IMR-90 (cell line): ENCODE measurements around the gene RAP2A. TPM values are rescaled to one million over a fixed set of nuclear protein-coding genes. Genes with fewer than 3 reads are reported as not detected.

Experiments used
- ATAC-seq: fragments of 200-7000 bp; cut with Tn5 transposase; 2 replicates; pipeline ENCODE4 v1.9.1; 2020; ENCODE audit warnings: low read depth, mild to moderate bottlenecking, moderate library complexity
- BruUV-seq: library from RNA; stranded (reverse); fragments of 400-500 nt; replicated peaks from 2 replicates; lab custom pipeline; 2021; lab: Mats Ljungman, UMichigan
- CTCF ChIA-PET: fragments of 300-600 bp; formaldehyde crosslinking; extraction: SDS; loops from one replicate; lab custom pipeline; 2021; ENCODE audit warnings: antibody characterized with exemption; lab: Yijun Ruan, JAX
- POLR2A ChIA-PET: fragments of 300-600 bp; sonication (Branson Sonifier 250); formaldehyde crosslinking; loops from one replicate; lab custom pipeline; 2022; ENCODE audit warnings: antibody characterized with exemption; ENCODE audit not compliant: unreplicated experiment; lab: Charles Lee
- DNase-seq: peaks from one replicate; pipeline ENCODE4 v3.0.0; 2013
- H2AFZ ChIP-seq: replicated peaks from 2 replicates; pipeline ENCODE3; 2013; ENCODE audit warnings: low read length, mild to moderate bottlenecking; ENCODE audit not compliant: poor library complexity
- H2AK5ac ChIP-seq: 2 replicates; pipeline ENCODE4 v1.6.1; 2013; ENCODE audit warnings: low read depth, low read length, inconsistent platforms
- H2AK9ac ChIP-seq: replicated peaks from 2 replicates; pipeline ENCODE3; 2013; ENCODE audit warnings: mild to moderate bottlenecking, low read depth, low read length, moderate library complexity; ENCODE audit not compliant: poor library complexity
- H2BK120ac ChIP-seq: 2 replicates; pipeline ENCODE4 v1.6.1; 2013; ENCODE audit warnings: low read depth, low read length, inconsistent platforms
- H2BK15ac ChIP-seq: 3 replicates; pipeline ENCODE4 v1.6.1; 2013; ENCODE audit warnings: low read depth, low read length, inconsistent platforms
- H2BK20ac ChIP-seq: 2 replicates; pipeline ENCODE4 v1.6.1; 2013; ENCODE audit warnings: low read depth, mild to moderate bottlenecking, inconsistent platforms, low read length, moderate library complexity
- H2BK5ac ChIP-seq: 2 replicates; pipeline ENCODE4 v1.6.1; 2013; ENCODE audit warnings: mild to moderate bottlenecking, low read depth, low read length, inconsistent platforms; ENCODE audit not compliant: poor library complexity, severe bottlenecking
- H3K14ac ChIP-seq: replicated peaks from 2 replicates; pipeline ENCODE4 v1.6.1; 2013; ENCODE audit warnings: low read depth, low read length, inconsistent platforms
- H3K18ac ChIP-seq: 2 replicates; pipeline ENCODE4 v1.6.1; 2013; ENCODE audit warnings: low read depth, low read length, control low read depth
- H3K23ac ChIP-seq: 2 replicates; pipeline ENCODE4 v1.6.1; 2013; ENCODE audit warnings: low read depth, low read length, inconsistent platforms
- H3K27ac ChIP-seq: 2 replicates; pipeline ENCODE4 v1.5.1; 2013; ENCODE audit warnings: mild to moderate bottlenecking, control low read depth, low read length; ENCODE audit not compliant: insufficient read depth
- H3K27me3 ChIP-seq: 2 replicates; pipeline ENCODE4 v1.6.1; 2013; ENCODE audit warnings: low read length; ENCODE audit not compliant: control insufficient read depth, insufficient read depth
- H3K36me3 ChIP-seq: 2 replicates; pipeline ENCODE4 v1.6.1; 2013; ENCODE audit warnings: low read length, mixed read lengths; ENCODE audit not compliant: control insufficient read depth, insufficient read depth
- H3K4ac ChIP-seq: 2 replicates; pipeline ENCODE4 v1.6.1; 2013; ENCODE audit warnings: low read depth, low read length, inconsistent platforms
- H3K4me1 ChIP-seq: 2 replicates; pipeline ENCODE4 v1.6.1; 2013; ENCODE audit warnings: low read length, mixed read lengths; ENCODE audit not compliant: control insufficient read depth, insufficient read depth
- H3K4me2 ChIP-seq: 2 replicates; pipeline ENCODE4 v1.6.1; 2013; ENCODE audit warnings: low read depth, mild to moderate bottlenecking, control low read depth, low read length, moderate library complexity
- H3K4me3 ChIP-seq: 2 replicates; pipeline ENCODE4 v1.5.1; 2013; ENCODE audit warnings: low read depth, mild to moderate bottlenecking, control low read depth, low read length, moderate library complexity; ENCODE audit not compliant: insufficient read depth
- H3K56ac ChIP-seq: 2 replicates; pipeline ENCODE4 v1.6.1; 2013; ENCODE audit warnings: low read length, inconsistent platforms; ENCODE audit not compliant: insufficient read depth; ENCODE audit errors: extremely low read depth
- H3K79me1 ChIP-seq, 2 experiments: 2 replicates each; pipeline ENCODE4 v1.6.1; 2013; ENCODE audit warnings: low read length in 2 of 2, inconsistent platforms in 1 of 2, low read depth in 1 of 2
- H3K9ac ChIP-seq: 2 replicates; pipeline ENCODE4 v1.6.1; 2013; ENCODE audit warnings: low read depth, low read length, control low read depth
- H3K9me1 ChIP-seq: 2 replicates; pipeline ENCODE4 v1.6.1; 2013; ENCODE audit warnings: low read length, inconsistent platforms; ENCODE audit not compliant: insufficient read depth
- H3K9me3 ChIP-seq: 2 replicates; pipeline ENCODE4 v1.6.1; 2013; ENCODE audit warnings: low read length; ENCODE audit not compliant: control insufficient read depth, insufficient read depth
- H4K20me1 ChIP-seq: 2 replicates; pipeline ENCODE4 v1.6.1; 2013; ENCODE audit warnings: low read length, inconsistent platforms; ENCODE audit not compliant: insufficient read depth
- H4K5ac ChIP-seq: 2 replicates; pipeline ENCODE4 v1.6.1; 2013; ENCODE audit warnings: mild to moderate bottlenecking, low read depth, low read length, control low read depth
- H4K8ac ChIP-seq, 2 experiments: 2 replicates each; pipeline ENCODE4 v1.6.1; 2013; ENCODE audit warnings: low read depth in 2 of 2, low read length in 2 of 2, control low read depth in 1 of 2, inconsistent platforms in 1 of 2
- H4K91ac ChIP-seq: 2 replicates; pipeline ENCODE4 v1.6.1; 2013; ENCODE audit warnings: low read depth, low read length, inconsistent platforms; ENCODE audit not compliant: insufficient read depth
- BHLHE40 ChIP-seq: fragments of 150-350 bp; IDR thresholded peaks from 2 replicates; pipeline ENCODE4 v1.6.1; 2016; ENCODE audit warnings: mild to moderate bottlenecking, low read depth, low read length
- CHD1 ChIP-seq: IDR thresholded peaks from 2 replicates; pipeline ENCODE4 v1.6.1; 2012; ENCODE audit warnings: low read depth, low read length, improper control_type of control experiment
- FOS ChIP-seq: fragments of 150-350 bp; IDR thresholded peaks from 2 replicates; pipeline ENCODE4 v1.6.1; 2016; ENCODE audit warnings: low read depth, low read length
- MAFK ChIP-seq: IDR thresholded peaks from 2 replicates; pipeline ENCODE4 v1.6.1; 2012; ENCODE audit warnings: low read depth, low read length, improper control_type of control experiment
- MAZ ChIP-seq: IDR thresholded peaks from 2 replicates; pipeline ENCODE4 v1.6.1; 2012; ENCODE audit warnings: low read depth, mild to moderate bottlenecking, low read length, improper control_type of control experiment, moderate library complexity, borderline replicate concordance
- MXI1 ChIP-seq: IDR thresholded peaks from 2 replicates; pipeline ENCODE4 v1.6.1; 2012; ENCODE audit warnings: low read depth, mild to moderate bottlenecking, low read length, moderate library complexity, borderline replicate concordance
- NFE2L2 ChIP-seq: fragments of 150-350 bp; IDR thresholded peaks from 2 replicates; pipeline ENCODE4 v1.6.1; 2016; ENCODE audit warnings: low read depth, mild to moderate bottlenecking, low read length
- POLR2A ChIP-seq: IDR thresholded peaks from 2 replicates; pipeline ENCODE4 v1.6.1; 2012; ENCODE audit warnings: mild to moderate bottlenecking, low read depth, low read length
- RAD21 ChIP-seq: IDR thresholded peaks from 2 replicates; pipeline ENCODE4 v1.6.1; 2012; ENCODE audit warnings: low read length, improper control_type of control experiment
- RCOR1 ChIP-seq: IDR thresholded peaks from 2 replicates; pipeline ENCODE4 v1.6.1; 2012; ENCODE audit warnings: mild to moderate bottlenecking, low read length, improper control_type of control experiment; ENCODE audit not compliant: insufficient replicate concordance
- RFX5 ChIP-seq: IDR thresholded peaks from 2 replicates; pipeline ENCODE4 v1.8.0; 2012; ENCODE audit warnings: low read depth, mild to moderate bottlenecking, low read length, moderate library complexity
- SMC3 ChIP-seq: fragments of 150-350 bp; IDR thresholded peaks from 2 replicates; pipeline ENCODE4 v1.6.1; 2016; ENCODE audit warnings: low read depth, mild to moderate bottlenecking, antibody characterized with exemption, low read length, moderate library complexity
- USF2 ChIP-seq: fragments of 150-350 bp; IDR thresholded peaks from 2 replicates; pipeline ENCODE4 v1.6.1; 2017; ENCODE audit warnings: mild to moderate bottlenecking, antibody characterized with exemption, low read length, low read depth
- dilution Hi-C: fragments of 300-500 bp; cut with HindIII; formaldehyde crosslinking; loops from one replicate; pipeline ENCODE4 v1.14.3; 2018; ENCODE audit warnings: low sequenced_read_pairs; ENCODE audit not compliant: unreplicated experiment
- in situ Hi-C: fragments of 300-500 bp; cut with MboI; formaldehyde crosslinking; loops from 3 replicates; pipeline ENCODE4 v1.14.3; 2019; ENCODE audit warnings: low sequenced_read_pairs, inconsistent platforms, mixed read lengths
- intact Hi-C: fragments of 100-400 bp; cut with micrococcal nuclease; formaldehyde crosslinking; loops from 2 replicates; pipeline ENCODE4 v1.10.0; 2022
- polyA plus RNA-seq, 3 experiments: library from polyadenylated mRNA; depleted of rRNA; stranded (reverse); fragments of >200 nt; gene quantifications; 2 replicates each; pipeline ENCODE4 v1.2.3, GENCODE V29; 2012; ENCODE audit warnings: low replicate concordance in 1 of 3
- total RNA-seq: library from RNA; depleted of rRNA; stranded (reverse); fragments of >200 nt; gene quantifications from 2 replicates; pipeline ENCODE4 v1.2.3, GENCODE V29; 2012
- TF ChIP-seq, protein P1 (sequence below): fragments of 150-350 bp; IDR thresholded peaks from 2 replicates; pipeline ENCODE4 v1.6.1; 2016; ENCODE audit warnings: low read depth, mild to moderate bottlenecking, low read length, moderate library complexity, borderline replicate concordance

Gene RAP2A
- total and polyA plus RNA-seq, 2 of the 4 experiments (the other 2 are of a cell fraction), result 6.4 to 21.0 TPM

DNA sequence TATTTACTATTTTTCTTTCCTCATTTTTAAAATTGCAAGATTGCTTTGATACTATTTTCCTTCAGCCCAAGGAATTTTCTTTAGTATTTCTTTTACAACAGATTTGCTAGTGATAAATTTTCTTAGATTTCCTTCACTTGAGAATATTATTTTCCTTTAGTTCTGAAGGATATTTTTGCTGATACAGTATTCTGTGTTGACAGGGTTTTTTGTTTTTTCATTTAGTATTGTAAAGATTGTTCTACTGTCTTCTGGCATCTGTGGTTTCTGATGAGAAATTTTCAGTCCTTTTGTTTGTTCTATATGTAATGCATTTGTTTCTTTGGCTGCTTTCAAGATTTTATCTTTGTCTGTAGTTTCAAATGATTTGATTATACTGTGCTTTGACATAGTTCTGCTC lies 20.7 kb downstream of the RAP2A start:
- peaks cover 7% of the 10 kb centered on the region; the same call in 1 of the 2 replicates for H4K20me1 ChIP-seq
- no peak overlapping the region for H2BK15ac ChIP-seq
- peaks cover 3% of the 10 kb centered on the region; the same call in 1 of the 2 replicates for H3K4me1 ChIP-seq
- no peak for TF ChIP-seq USF2
- no peak for TF ChIP-seq MAFK
- TF ChIP-seq CHD1, result no peak
- no peak for TF ChIP-seq FOS
- no peak for TF ChIP-seq MAZ
- TF ChIP-seq NFE2L2, result no peak
- no peak for TF ChIP-seq POLR2A
- TF ChIP-seq RCOR1, result no peak
- no peak for TF ChIP-seq MXI1
- no peak for TF ChIP-seq RAD21
- TF ChIP-seq RFX5, result no peak
- TF ChIP-seq SMC3, result no peak
- TF ChIP-seq, protein P1, sequence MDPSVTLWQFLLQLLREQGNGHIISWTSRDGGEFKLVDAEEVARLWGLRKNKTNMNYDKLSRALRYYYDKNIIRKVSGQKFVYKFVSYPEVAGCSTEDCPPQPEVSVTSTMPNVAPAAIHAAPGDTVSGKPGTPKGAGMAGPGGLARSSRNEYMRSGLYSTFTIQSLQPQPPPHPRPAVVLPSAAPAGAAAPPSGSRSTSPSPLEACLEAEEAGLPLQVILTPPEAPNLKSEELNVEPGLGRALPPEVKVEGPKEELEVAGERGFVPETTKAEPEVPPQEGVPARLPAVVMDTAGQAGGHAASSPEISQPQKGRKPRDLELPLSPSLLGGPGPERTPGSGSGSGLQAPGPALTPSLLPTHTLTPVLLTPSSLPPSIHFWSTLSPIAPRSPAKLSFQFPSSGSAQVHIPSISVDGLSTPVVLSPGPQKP, result no peak
- TF ChIP-seq BHLHE40, result no peak
- H3K4ac ChIP-seq, result no peak overlapping the region
- H3K27me3 ChIP-seq, result no peaks in the 10 kb centered on the region
- dilution Hi-C loops (no loop called here), intact Hi-C loops (no loop called here), in situ Hi-C loops (no loop called here)
- no peak overlapping the region for H2BK5ac ChIP-seq
- no peak overlapping the region for H3K27ac ChIP-seq
- no TSS peak for BruUV-seq
- ATAC-seq, result no peak
- no peak overlapping the region for H2BK120ac ChIP-seq
- no peak overlapping the region for H3K9ac ChIP-seq
- no peak overlapping the region for H3K18ac ChIP-seq
- H4K5ac ChIP-seq, result no peak overlapping the region
- H3K4me3 ChIP-seq, result no peak overlapping the region
- H3K14ac ChIP-seq, result no peak overlapping the region
- H3K23ac ChIP-seq, result no peak overlapping the region
- no peak overlapping the region for H3K4me2 ChIP-seq
- H3K79me1 ChIP-seq, result peaks cover 17 to 31% of the 10 kb centered on the region in 2 experiments
- no peak overlapping the region for H4K91ac ChIP-seq
- H2AK9ac ChIP-seq, result no peak overlapping the region
- no peak overlapping the region for H2AFZ ChIP-seq
- H3K9me1 ChIP-seq, result 0 out of 2 replicates have a peak, but pooled peaks cover 5% of the 10 kb centered on the region
- ChIA-PET CTCF (no interaction called here), POLR2A (no interaction called here)
- peaks cover 4% of the 10 kb centered on the region; the same call in 1 of the 2 replicates for H3K36me3 ChIP-seq
- no peak overlapping the region for H2BK20ac ChIP-seq
- no peak overlapping the region for H2AK5ac ChIP-seq
- no peak overlapping the region for H3K56ac ChIP-seq
- H4K8ac ChIP-seq, result no peak overlapping the region
- DNase-seq, result no peak
- no peaks in the 10 kb centered on the region for H3K9me3 ChIP-seq
